ENCODE data around the gene SLC30A7. TPM values are rescaled to one million over a fixed set of nuclear protein-coding genes. Genes with fewer than 3 reads are reported as not detected.

The SLC30A7 gene
- total and polyA plus RNA-seq, 2 of the 13 experiments (the other 11 are each of a cell fraction or from before 2014, with no cell fraction given) = 8.3 to 40.8 TPM

- no peak for TF ChIP-seq ZNF407 (CRISPR knock-in tag; IDR thresholded peaks at IDR 0.05; ENCODE audit: not compliant biosample characterization)
- TF ChIP-seq ZNF713 (CRISPR knock-in tag; IDR thresholded peaks at IDR 0.05) = no peak
- TF ChIP-seq ZNF629 (CRISPR knock-in tag; conservative IDR thresholded peaks at IDR 0.05) = no peak
- TF ChIP-seq EED (CRISPR knock-in tag; IDR thresholded peaks at IDR 0.05) = no peak
- no peak for TF ChIP-seq ISL2 (CRISPR knock-in tag; IDR thresholded peaks at IDR 0.05)
- TF ChIP-seq MBD4 (IDR thresholded peaks at IDR 0.05; ENCODE audit: borderline replicate concordance, low read length) = no peak
- TF ChIP-seq ELF3 (CRISPR knock-in tag; IDR thresholded peaks at IDR 0.05) = no peak
- no peak for TF ChIP-seq ZBTB38 (CRISPR knock-in tag; IDR thresholded peaks at IDR 0.05)
- no peak for TF ChIP-seq ZNF382 (CRISPR knock-in tag; IDR thresholded peaks at IDR 0.05; ENCODE audit: borderline replicate concordance)
- TF ChIP-seq ZBTB49 (CRISPR knock-in tag; IDR thresholded peaks at IDR 0.05; ENCODE audit: borderline replicate concordance) = no peak
These were observed 14.2 kb upstream of the SLC30A7 start (continued) for GRCh38 chr1:100881687-100882086.
